Trophoblast cell (in vitro differentiated cells and primary cell): ENCODE results near the gene PLGLB2.
"Not testable (repeated sequence)": the region's sequence is repeated elsewhere in the genome, so short reads cannot be mapped to it uniquely, and the experiment has no call there.

ENCODE experiments used
- DNase-seq, 2 donors: peaks; one replicate each; pipeline ENCODE4 v3.0.0-alpha.2; 2016
- H2AFZ ChIP-seq: 2 replicates; pipeline ENCODE4 v1.6.1; 2013; ENCODE audit warnings: low read length, moderate library complexity, mild to moderate bottlenecking; ENCODE audit not compliant: insufficient read depth, poor library complexity
- H2AK5ac ChIP-seq: 2 replicates; pipeline ENCODE4 v1.6.1; 2013; ENCODE audit warnings: mild to moderate bottlenecking, low read length
- H2BK120ac ChIP-seq: 2 replicates; pipeline ENCODE4 v1.6.1; 2013; ENCODE audit warnings: low read length, mild to moderate bottlenecking, moderate library complexity; ENCODE audit not compliant: insufficient read depth, poor library complexity
- H2BK12ac ChIP-seq: 2 replicates; pipeline ENCODE4 v1.6.1; 2013; ENCODE audit warnings: mild to moderate bottlenecking, low read length, moderate library complexity
- H2BK5ac ChIP-seq: 2 replicates; pipeline ENCODE4 v1.6.1; 2013; ENCODE audit warnings: low read length, low read depth, moderate library complexity, mild to moderate bottlenecking; ENCODE audit not compliant: poor library complexity
- H3K14ac ChIP-seq: 2 replicates; pipeline ENCODE4 v1.6.1; 2013; ENCODE audit warnings: mild to moderate bottlenecking, low read length
- H3K18ac ChIP-seq: 2 replicates; pipeline ENCODE4 v1.6.1; 2013; ENCODE audit warnings: mild to moderate bottlenecking, low read length
- H3K23ac ChIP-seq: 2 replicates; pipeline ENCODE4 v1.6.1; 2013; ENCODE audit warnings: low read length
- H3K27ac ChIP-seq: 2 replicates; pipeline ENCODE4 v1.5.1; 2013; ENCODE audit warnings: low read depth, mild to moderate bottlenecking, inconsistent platforms, low read length, moderate library complexity
- H3K27me3 ChIP-seq: 2 replicates; pipeline ENCODE4 v1.6.1; 2013; ENCODE audit warnings: inconsistent platforms, mild to moderate bottlenecking, low read length, moderate library complexity; ENCODE audit not compliant: insufficient read depth
- H3K36me3 ChIP-seq, 2 experiments: 1 replicate in 1 of 2; 2 replicates in 1 of 2; pipeline ENCODE4 v1.6.1; 2013; ENCODE audit warnings: low read length in 2 of 2, mild to moderate bottlenecking in 2 of 2, moderate library complexity in 1 of 2; ENCODE audit not compliant: insufficient read depth in 2 of 2, control insufficient read depth in 1 of 2
- H3K4ac ChIP-seq: 2 replicates; pipeline ENCODE4 v1.6.1; 2013; ENCODE audit warnings: low read depth, mild to moderate bottlenecking, low read length, moderate library complexity
- H3K4me1 ChIP-seq, 2 experiments: 1 replicate in 1 of 2; 2 replicates in 1 of 2; pipeline ENCODE4 v1.6.1; 2013; ENCODE audit warnings: low read length in 2 of 2, mild to moderate bottlenecking in 2 of 2, moderate library complexity in 1 of 2; ENCODE audit not compliant: insufficient read depth in 2 of 2, control insufficient read depth in 1 of 2
- H3K4me2 ChIP-seq: 2 replicates; pipeline ENCODE4 v1.6.1; 2013; ENCODE audit warnings: inconsistent platforms, mild to moderate bottlenecking, low read length, moderate library complexity
- H3K4me3 ChIP-seq: 2 replicates; pipeline ENCODE4 v1.5.1; 2013; ENCODE audit warnings: mild to moderate bottlenecking, low read depth, low read length, inconsistent platforms
- H3K79me1 ChIP-seq: one replicate; pipeline ENCODE4 v1.6.1; 2013; ENCODE audit warnings: low read length
- H3K79me2 ChIP-seq: 2 replicates; pipeline ENCODE4 v1.6.1; 2013; ENCODE audit warnings: low read length, mild to moderate bottlenecking; ENCODE audit not compliant: control insufficient read depth, insufficient read depth, poor library complexity
- H3K9ac ChIP-seq: 2 replicates; pipeline ENCODE4 v1.6.1; 2013; ENCODE audit warnings: mild to moderate bottlenecking, low read length
- H3K9me3 ChIP-seq: 2 replicates; pipeline ENCODE4 v1.6.1; 2013; ENCODE audit warnings: low read depth, mild to moderate bottlenecking, control low read depth, inconsistent platforms, low read length; ENCODE audit not compliant: insufficient read depth
- H4K12ac ChIP-seq: 2 replicates; pipeline ENCODE4 v1.6.1; 2013; ENCODE audit warnings: low read depth, mild to moderate bottlenecking, low read length, moderate library complexity
- H4K8ac ChIP-seq: 2 replicates; pipeline ENCODE4 v1.6.1; 2013; ENCODE audit warnings: low read depth, mild to moderate bottlenecking, low read length, moderate library complexity
- H4K91ac ChIP-seq: one replicate; pipeline ENCODE4 v1.6.1; 2013; ENCODE audit warnings: low read depth, mild to moderate bottlenecking, low read length, moderate library complexity
- WGBS: extraction: QIAGEN DNeasy Blood & Tissue Kit; methylation state at CpG from one replicate; pipeline ENCODE4 v1.1.7; 2013; ENCODE audit warnings: missing lambda C conversion rate; ENCODE audit not compliant: insufficient read length, insufficient coverage; ENCODE audit errors: extremely low coverage; 5-methylcytosine and 5-hydroxymethylcytosine counted together

The PLGLB2 gene

DNA sequence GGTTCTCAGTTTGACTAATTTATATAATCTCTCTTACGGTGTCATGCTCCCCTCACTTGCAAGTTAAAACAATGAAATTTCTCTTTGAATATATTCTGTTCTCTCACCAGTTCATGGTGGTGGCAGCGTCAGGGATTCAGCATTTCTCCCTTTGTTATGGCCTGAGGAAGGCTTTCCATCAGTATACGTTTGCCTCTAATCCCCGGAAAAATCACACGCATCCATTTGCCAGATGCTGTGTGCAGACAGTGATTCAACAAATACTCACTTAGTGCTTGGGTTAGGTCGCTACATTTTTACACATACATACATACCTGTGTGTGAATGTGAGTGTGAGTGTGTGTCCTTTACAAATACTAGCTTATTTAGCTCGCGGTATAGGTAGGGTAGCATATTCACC, 637 bp downstream of the PLGLB2 start:
- H4K8ac ChIP-seq, H3K4me3 ChIP-seq, H3K14ac ChIP-seq, H3K18ac ChIP-seq, H2AK5ac ChIP-seq, H4K12ac ChIP-seq, H2BK5ac ChIP-seq, H3K27me3 ChIP-seq, H3K79me2 ChIP-seq, H3K4me2 ChIP-seq, H3K36me3 ChIP-seq, H3K79me1 ChIP-seq, H2BK120ac ChIP-seq, H3K9ac ChIP-seq, H3K27ac ChIP-seq, DNase-seq, H3K4ac ChIP-seq, H3K4me1 ChIP-seq, H2BK12ac ChIP-seq, H4K91ac ChIP-seq, H3K23ac ChIP-seq, H3K9me3 ChIP-seq, H2AFZ ChIP-seq: not testable (repeated sequence)
- no CpG with 5 or more reads among the region's 8 CpGs for WGBS

DNA sequence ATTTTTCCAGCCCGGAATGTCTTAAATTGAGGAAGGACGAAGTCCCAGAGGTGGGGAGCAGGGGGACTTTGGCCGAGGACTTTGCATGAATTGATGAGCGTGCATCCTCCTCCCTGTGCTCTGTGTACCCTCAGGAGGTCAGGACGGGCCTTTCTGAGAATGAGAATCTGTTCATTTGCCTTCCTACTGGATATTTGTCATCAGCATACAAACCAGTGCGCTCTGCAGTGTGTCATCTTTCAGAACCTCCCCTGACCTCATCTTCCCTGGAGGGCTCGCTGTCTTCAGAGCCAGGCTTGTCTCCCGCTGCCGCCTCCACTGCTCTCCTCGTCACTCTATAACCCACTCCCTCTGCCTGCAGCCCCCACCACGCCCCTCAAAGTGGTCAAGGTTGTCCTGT, 2.7 kb downstream of the PLGLB2 start:
- DNase-seq = peak in 1 of 2 donors; percentile 13
- WGBS = no CpG with 5 or more reads among the region's 11 CpGs
- H3K4me1 ChIP-seq, H2BK120ac ChIP-seq, H3K4ac ChIP-seq, H2BK12ac ChIP-seq, H3K4me2 ChIP-seq, H3K14ac ChIP-seq, H3K4me3 ChIP-seq, H3K9ac ChIP-seq, H3K79me2 ChIP-seq, H3K23ac ChIP-seq, H3K27me3 ChIP-seq, H2AK5ac ChIP-seq, H2AFZ ChIP-seq, H3K18ac ChIP-seq, H3K9me3 ChIP-seq, H4K8ac ChIP-seq, H4K12ac ChIP-seq, H3K36me3 ChIP-seq, H2BK5ac ChIP-seq, H4K91ac ChIP-seq, H3K79me1 ChIP-seq, H3K27ac ChIP-seq: not testable (repeated sequence)

DNA sequence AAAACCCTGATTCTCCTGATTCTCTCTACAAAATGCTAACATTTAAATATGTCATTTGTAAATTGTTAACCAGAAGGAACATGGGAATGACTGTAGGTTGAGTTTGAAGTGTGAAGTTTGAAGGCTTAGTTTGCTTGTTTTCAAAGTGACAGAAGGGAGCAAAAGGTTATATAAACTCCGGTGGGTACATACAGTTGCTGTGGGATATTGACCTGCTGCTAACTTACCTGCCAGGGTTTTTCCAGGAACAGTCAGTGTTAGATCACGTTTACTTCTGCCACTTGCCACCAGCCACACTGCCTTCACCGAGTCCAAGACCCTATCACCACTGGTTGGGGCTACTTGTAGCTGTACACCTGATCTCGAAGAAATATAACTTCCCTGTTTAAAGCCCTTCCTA, 6.9 kb downstream of the PLGLB2 start:
- no CpG with 5 or more reads among the region's 4 CpGs for WGBS
- H2BK120ac ChIP-seq, H3K9me3 ChIP-seq, H3K79me2 ChIP-seq, H3K18ac ChIP-seq, H3K4me3 ChIP-seq, H4K8ac ChIP-seq, H2BK5ac ChIP-seq, H2AFZ ChIP-seq, H3K23ac ChIP-seq, H4K91ac ChIP-seq, H3K27ac ChIP-seq, DNase-seq, H3K36me3 ChIP-seq, H2AK5ac ChIP-seq, H2BK12ac ChIP-seq, H3K9ac ChIP-seq, H3K4ac ChIP-seq, H3K4me2 ChIP-seq, H3K4me1 ChIP-seq, H3K27me3 ChIP-seq, H3K14ac ChIP-seq, H3K79me1 ChIP-seq, H4K12ac ChIP-seq: not testable (repeated sequence)
